Gastroesophageal sphincter (tissue), 4 donors: ENCODE data around the gene HPD. TPM values are rescaled to one million over a fixed set of nuclear protein-coding genes. Genes with fewer than 3 reads are reported as not detected.

Experiments
- ATAC-seq: fragments of 150-250 bp; one replicate; pipeline ENCODE4 v1.9.1; 2016; ENCODE audit warnings: mild to moderate bottlenecking, moderate library complexity
- H3K27ac ChIP-seq, 4 donors: fragments of 200-600 bp; sonication (generic) in 3 of 4; 1 replicate in 3 of 4; 2 replicates in 1 of 4; pipeline ENCODE4 v1.5.1; 2016 to 2019
- H3K27me3 ChIP-seq: fragments of 200-600 bp; sonication (generic); one replicate; pipeline ENCODE4 v1.5.1; 2019
- H3K36me3 ChIP-seq, 2 donors: fragments of 200-600 bp; sonication (generic); one replicate each; pipeline ENCODE4 v1.5.1; 2019; ENCODE audit warnings: control low read depth in 1 of 2
- H3K4me1 ChIP-seq, 3 donors: fragments of 200-600 bp; sonication (generic); 1 replicate in 2 of 3; 2 replicates in 1 of 3; pipeline ENCODE4 v1.5.1; 2016 to 2019; ENCODE audit warnings: control low read depth in 2 of 3
- H3K4me3 ChIP-seq, 2 donors: fragments of 200-600 bp; sonication (generic); one replicate each; pipeline ENCODE4 v1.5.1; 2019; ENCODE audit warnings: mild to moderate bottlenecking in 1 of 2, moderate library complexity in 1 of 2
- H3K9me3 ChIP-seq, 3 donors: fragments of 200-600 bp; sonication (generic); one replicate each; pipeline ENCODE4 v1.5.1; 2017 to 2019; ENCODE audit warnings: control low read depth in 2 of 3
- CTCF ChIP-seq, 4 experiments: fragments of 200-600 bp in 2 of 4; fragments of 450-650 bp in 2 of 4; sonication (generic) in 1 of 4; IDR thresholded peaks; one replicate each; pipeline ENCODE4 v1.5.1; 2017 to 2019; ENCODE audit warnings: antibody characterized with exemption in 4 of 4, mild to moderate bottlenecking in 2 of 4, moderate library complexity in 2 of 4
- EP300 ChIP-seq: sonication (generic); formaldehyde crosslinking; IDR thresholded peaks from one replicate; pipeline ENCODE4 v1.6.1; 2017; ENCODE audit warnings: antibody characterized with exemption, mild to moderate bottlenecking
- POLR2A ChIP-seq, 2 donors: fragments of 450-650 bp; IDR thresholded peaks; one replicate each; pipeline ENCODE4 v1.6.1; 2017; ENCODE audit warnings: antibody characterized with exemption in 2 of 2, mild to moderate bottlenecking in 2 of 2, moderate library complexity in 1 of 2
- POLR2AphosphoS5 ChIP-seq: sonication (generic); formaldehyde crosslinking; IDR thresholded peaks from one replicate; pipeline ENCODE4 v1.6.1; 2017; ENCODE audit warnings: antibody characterized with exemption
- WGBS, 2 donors: methylation state at CpG; one replicate each; pipeline ENCODE4 v1.1.5; 2018; ENCODE audit warnings: low coverage in 1 of 2; 5-methylcytosine and 5-hydroxymethylcytosine counted together
- total RNA-seq, 4 donors: library from RNA; depleted of rRNA; stranded (reverse); fragments of >200 nt; gene quantifications; one replicate each; pipeline ENCODE4 v1.1.0, GENCODE V29; 2016

The HPD gene
- total RNA-seq, 4 donors from 2014 or later, result 1.2 to 5.0 (median 2.6) TPM; not detected in 1

GRCh38 chr12:121811434-121812319, 47.0 kb downstream of the HPD start:
- no peaks in the 10 kb centered on the region for H3K9me3 ChIP-seq
- H3K36me3 ChIP-seq, result peaks cover 0 to 76% of the 10 kb centered on the region in 2 donors
- peak overlapping the region; percentile 44 to 64 for H3K4me3 ChIP-seq
- no peaks in the 10 kb centered on the region for H3K27me3 ChIP-seq
- peak overlapping the region; percentile 10 to 84 (median 83) for H3K27ac ChIP-seq
- peak; percentile 90 for ATAC-seq
- TF ChIP-seq POLR2A (IDR thresholded peaks at IDR 0.05) (no peak), CTCF (IDR thresholded peaks at IDR 0.05) (peak in 3 of 4 experiments; percentile 99 to 100 (median 99))
- H3K4me1 ChIP-seq, result peaks cover 0 to 73% (median 38%) of the 10 kb centered on the region in 3 donors
- no CpG with 5 or more reads among the region's 46 CpGs for WGBS, 2 donors

- Histone ChIP-seq H3K9me3 (no peaks in the 10 kb centered on the region), H3K27ac (peak overlapping the region in 3 of 4 donors; percentile 83 to 84 (median 83))
Measured at GRCh38 chr12:121810833-121811433, 47.7 kb downstream of the HPD start.

GRCh38 chr12:121810234-121810817, 48.3 kb downstream of the HPD start:
- Histone ChIP-seq H3K4me1 (peaks cover 0 to 87% (median 48%) of the 10 kb centered on the region in 3 donors), H3K36me3 (peaks cover 0 to 64% of the 10 kb centered on the region in 2 donors), H3K4me3 (peak overlapping the region in 1 of 2 donors; percentile 8), H3K9me3 (no peaks in the 10 kb centered on the region), H3K27me3 (no peaks in the 10 kb centered on the region), H3K27ac (peak overlapping the region in 3 of 4 donors; percentile 83 to 84 (median 83))
- ATAC-seq, result no peak
- TF ChIP-seq POLR2AphosphoS5 (no peak), POLR2A (IDR thresholded peaks at IDR 0.05) (no peak), CTCF (IDR thresholded peaks at IDR 0.05) (no peak), EP300 (no peak)
- WGBS, 2 donors, result no CpG with 5 or more reads among the region's 33 CpGs

More at GRCh38 chr12:121810833-121811433, 47.7 kb downstream of the HPD start:
- H3K4me3 ChIP-seq, result peak overlapping the region in 1 of 2 donors; percentile 64
- peaks cover 0 to 81% (median 44%) of the 10 kb centered on the region in 3 donors for H3K4me1 ChIP-seq
- peaks cover 0 to 70% of the 10 kb centered on the region in 2 donors for H3K36me3 ChIP-seq
- 26 to 44% methylated on average over 3 to 4 of the region's 6 CpGs for WGBS, 2 donors
- ATAC-seq, result no peak
- H3K27me3 ChIP-seq, result no peaks in the 10 kb centered on the region
- TF ChIP-seq EP300, result no peak
- no peak for TF ChIP-seq POLR2A (IDR thresholded peaks at IDR 0.05)
- no peak for TF ChIP-seq CTCF (IDR thresholded peaks at IDR 0.05)
- TF ChIP-seq POLR2AphosphoS5, result no peak

- Histone ChIP-seq H3K27ac (peak overlapping the region in 1 of 4 donors; percentile 83), H3K27me3 (no peaks in the 10 kb centered on the region), H3K4me1 (peaks cover 0 to 92% (median 48%) of the 10 kb centered on the region in 3 donors), H3K9me3 (no peaks in the 10 kb centered on the region), H3K36me3 (peaks cover 0 to 58% of the 10 kb centered on the region in 2 donors), H3K4me3 (no peak overlapping the region)
- WGBS, 2 donors, result 73 to 81% methylated on average over 9 to 25 of the region's 27 CpGs
- ATAC-seq, result no peak
- TF ChIP-seq POLR2AphosphoS5 (no peak), EP300 (no peak), CTCF (IDR thresholded peaks at IDR 0.05) (no peak), POLR2A (IDR thresholded peaks at IDR 0.05) (no peak)
Measured at GRCh38 chr12:121809712-121810116, 48.9 kb downstream of the HPD start.
